Measurements from ENCODE around the gene GPR63.

GRCh38 chr6:96849615-96850014, 12.3 kb upstream of the GPR63 start:
- TF ChIP-seq CTCF (conservative IDR thresholded peaks at IDR 0.05; ENCODE audit: low read depth, low read length) = no peak
- TF ChIP-seq EZH2 (IDR thresholded peaks at IDR 0.05; ENCODE audit: borderline replicate concordance, low read depth, low read length, poor library complexity, severe bottlenecking) = no peak
